Activated T-helper 1 cell treated with anti-CD3 and anti-CD28 coated beads, Interleukin-12 subunit alpha, Interleukin-12 subunit beta, Interleukin-2, Interleukin-4 antibody, amounts not matched to agents 30 ng/mL and 10 ng/mL and 1 ng/mL, durations not matched to agents 14 hours and 24 hours and 36 hours (primary cell): ENCODE data around the gene BEST1. TPM values are rescaled to one million over a fixed set of nuclear protein-coding genes. Genes with fewer than 3 reads are reported as not detected.

Experiments
- DNase-seq: peaks from one replicate; pipeline ENCODE4 v3.0.0; 2021; ENCODE audit warnings: low spot score
- H3K27ac Mint-ChIP-seq: one replicate; pipeline ENCODE4 v1.8.0; 2021; ENCODE audit warnings: mild to moderate bottlenecking, mixed read lengths
- H3K27me3 Mint-ChIP-seq: one replicate; pipeline ENCODE4 v1.8.0; 2022; ENCODE audit warnings: mild to moderate bottlenecking, moderate library complexity, mixed read lengths; ENCODE audit not compliant: insufficient read depth
- H3K36me3 Mint-ChIP-seq: one replicate; pipeline ENCODE4 v1.8.0; 2021; ENCODE audit warnings: low read depth, mixed read lengths
- H3K4me1 Mint-ChIP-seq: one replicate; pipeline ENCODE4 v1.8.0; 2021; ENCODE audit warnings: low read depth, mixed read lengths
- H3K4me3 Mint-ChIP-seq: one replicate; pipeline ENCODE4 v1.8.0; 2021; ENCODE audit warnings: mild to moderate bottlenecking, moderate library complexity, mixed read lengths
- H3K9me3 Mint-ChIP-seq: one replicate; pipeline ENCODE4 v1.8.0; 2021; ENCODE audit warnings: mixed read lengths
- intact Hi-C: fragments of 100-400 bp; cut with micrococcal nuclease; formaldehyde crosslinking; loops from one replicate; pipeline ENCODE4 v1.15.1; 2024
- total RNA-seq: library from RNA; stranded (reverse); gene quantifications from 2 replicates; pipeline ENCODE4 v1.2.3, GENCODE V29; 2022

The BEST1 gene
- total RNA-seq = 0.29 TPM in 1 of 2 replicates, not detected in the other

DNA sequence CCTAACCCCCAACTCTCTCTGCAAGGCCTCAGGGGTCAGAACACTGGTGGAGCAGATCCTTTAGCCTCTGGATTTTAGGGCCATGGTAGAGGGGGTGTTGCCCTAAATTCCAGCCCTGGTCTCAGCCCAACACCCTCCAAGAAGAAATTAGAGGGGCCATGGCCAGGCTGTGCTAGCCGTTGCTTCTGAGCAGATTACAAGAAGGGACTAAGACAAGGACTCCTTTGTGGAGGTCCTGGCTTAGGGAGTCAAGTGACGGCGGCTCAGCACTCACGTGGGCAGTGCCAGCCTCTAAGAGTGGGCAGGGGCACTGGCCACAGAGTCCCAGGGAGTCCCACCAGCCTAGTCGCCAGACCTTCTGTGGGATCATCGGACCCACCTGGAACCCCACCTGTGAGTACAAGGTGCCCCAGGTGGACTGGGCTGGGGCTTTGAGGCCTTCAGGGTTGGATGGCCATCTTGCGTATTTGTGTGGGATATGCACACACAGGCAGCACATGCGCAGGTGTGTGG lies at the start of gene BEST1:
BEST1 (plus strand) TSS at position 317 of the 513 bp plus-strand sequence. CDS start 1,456 bp downstream, outside the sequence.
- Mint-ChIP-seq H3K4me1 (no peaks in the 10 kb centered on the region), H3K27me3 (peaks cover 8% of the 10 kb centered on the region), H3K27ac (peak within 1 kb of the TSS; percentile 14), H3K4me3 (no peak within 1 kb of the TSS), H3K9me3 (no peaks in the 10 kb centered on the region), H3K36me3 (no peaks in the 10 kb centered on the region)
- intact Hi-C loops = loop anchor here (5.0 kb wide), 1 partner anchor 297 kb away; no protein-coding TSS in a partner anchor
- no peak for DNase-seq

DNA sequence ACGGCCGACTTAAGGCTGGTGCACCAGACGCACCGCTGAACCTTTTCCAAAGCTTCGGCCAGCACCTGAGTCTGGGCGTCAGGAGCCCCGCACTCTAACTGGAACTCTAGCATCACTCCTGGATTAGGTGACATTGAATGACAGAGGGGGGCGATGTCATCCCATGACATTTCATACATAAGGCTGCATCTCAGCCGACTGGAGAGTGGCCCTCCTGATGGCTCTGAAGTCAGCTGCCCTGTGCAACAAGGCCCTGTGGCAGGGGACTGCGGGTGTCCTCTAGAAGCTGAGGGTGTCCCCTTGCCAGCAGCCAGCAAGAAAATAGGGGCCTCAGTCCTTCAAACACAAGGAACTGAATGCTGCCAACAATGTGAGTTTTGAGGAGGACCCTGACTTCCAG lies 48.8 kb upstream of the BEST1 start:
- H3K27me3 Mint-ChIP-seq = peaks cover 4% of the 10 kb centered on the region
- no peaks in the 10 kb centered on the region for H3K36me3 Mint-ChIP-seq
- H3K27ac Mint-ChIP-seq = no peak overlapping the region
- no peaks in the 10 kb centered on the region for H3K9me3 Mint-ChIP-seq
- H3K4me1 Mint-ChIP-seq = peaks cover 5% of the 10 kb centered on the region
- no peak overlapping the region for H3K4me3 Mint-ChIP-seq
- DNase-seq = no peak
- intact Hi-C loops = no loop called here

GRCh38 chr11:61902313-61902712 lies 47.8 kb upstream of the BEST1 start:
- intact Hi-C loops = no loop called here

DNA sequence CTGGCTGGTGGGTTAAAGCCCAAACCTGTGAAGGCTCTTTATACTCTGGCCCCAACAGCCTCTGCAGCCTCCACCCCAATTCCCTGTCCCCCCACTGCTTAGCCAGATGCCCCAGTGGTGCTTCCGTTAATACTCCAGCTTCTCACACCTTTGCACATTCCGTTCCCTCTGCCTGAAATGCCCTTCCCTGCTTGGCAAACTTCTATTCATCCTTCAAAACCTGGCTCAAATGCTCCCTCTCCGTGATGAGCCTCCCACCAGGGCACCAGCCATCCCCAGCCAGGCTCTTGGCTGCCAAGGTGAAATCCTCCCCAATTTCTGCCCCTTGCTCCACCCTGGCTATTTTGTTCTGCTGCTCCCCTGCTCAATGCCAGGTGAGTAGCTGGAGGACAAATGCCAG lies 46.3 kb upstream of the BEST1 start:
- no peak overlapping the region for H3K4me3 Mint-ChIP-seq
- no peaks in the 10 kb centered on the region for H3K9me3 Mint-ChIP-seq
- no peaks in the 10 kb centered on the region for H3K36me3 Mint-ChIP-seq
- no peak overlapping the region for H3K27ac Mint-ChIP-seq
- peaks cover 5% of the 10 kb centered on the region for H3K4me1 Mint-ChIP-seq
- DNase-seq = no peak
- intact Hi-C loops = no loop called here
- peaks cover 4% of the 10 kb centered on the region for H3K27me3 Mint-ChIP-seq

More at GRCh38 chr11:61902313-61902712, 47.8 kb upstream of the BEST1 start:
- Mint-ChIP-seq H3K27ac (no peak overlapping the region), H3K4me1 (peaks cover 5% of the 10 kb centered on the region), H3K27me3 (peaks cover 4% of the 10 kb centered on the region), H3K4me3 (no peak overlapping the region), H3K36me3 (no peaks in the 10 kb centered on the region), H3K9me3 (no peaks in the 10 kb centered on the region)
- no peak for DNase-seq

- intact Hi-C loops = no loop called here
- no peak overlapping the region for H3K4me3 Mint-ChIP-seq
- no peak for DNase-seq
- H3K4me1 Mint-ChIP-seq = no peaks in the 10 kb centered on the region
- peaks cover 4% of the 10 kb centered on the region for H3K27me3 Mint-ChIP-seq
- H3K9me3 Mint-ChIP-seq = no peaks in the 10 kb centered on the region
- no peaks in the 10 kb centered on the region for H3K36me3 Mint-ChIP-seq
- no peak overlapping the region for H3K27ac Mint-ChIP-seq
Observed at GRCh38 chr11:61904539-61905048, 45.6 kb upstream of the BEST1 start.

GRCh38 chr11:61905067-61905696 lies 45.0 kb upstream of the BEST1 start:
- no peak for DNase-seq
- H3K27ac Mint-ChIP-seq = no peak overlapping the region
- intact Hi-C loops = no loop called here
- peaks cover 4% of the 10 kb centered on the region for H3K27me3 Mint-ChIP-seq
- no peaks in the 10 kb centered on the region for H3K9me3 Mint-ChIP-seq
- H3K4me3 Mint-ChIP-seq = no peak overlapping the region
- no peaks in the 10 kb centered on the region for H3K36me3 Mint-ChIP-seq
- no peaks in the 10 kb centered on the region for H3K4me1 Mint-ChIP-seq

DNA sequence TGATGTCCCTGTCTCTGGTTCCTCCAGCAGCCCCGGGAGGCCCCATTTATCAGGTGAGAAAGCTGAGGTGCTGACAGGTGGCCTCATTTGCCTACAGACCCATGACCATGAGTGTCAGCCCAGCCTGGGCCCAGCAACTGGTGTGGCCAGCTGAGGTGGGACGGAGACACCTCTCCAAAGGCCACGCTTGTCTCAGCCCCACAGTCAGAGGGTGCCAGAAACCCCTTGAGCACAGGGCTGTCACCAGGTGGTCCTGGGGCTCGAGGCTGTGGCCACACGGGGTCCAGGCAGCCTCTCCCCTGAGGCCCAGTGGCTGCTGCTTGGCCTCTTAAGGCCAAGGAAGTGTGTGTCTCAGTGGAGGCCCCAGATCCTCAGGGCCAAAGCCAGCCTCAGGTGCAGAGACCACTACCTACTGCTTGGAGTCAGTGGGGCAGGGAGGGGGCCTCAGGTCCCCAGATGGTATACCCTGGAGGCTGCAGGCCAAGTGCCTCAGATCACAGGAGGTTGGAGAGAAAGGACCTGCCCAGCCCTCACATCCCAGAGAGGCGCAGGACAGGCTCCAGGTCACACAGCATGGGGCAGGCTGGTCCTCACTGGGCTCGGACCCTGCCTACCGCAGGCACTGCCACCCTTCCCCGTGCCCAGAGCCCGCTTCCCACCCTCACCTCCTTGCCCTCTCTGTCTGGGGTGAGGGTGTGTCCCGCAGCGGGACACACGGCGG lies 44.2 kb upstream of the BEST1 start:
- Mint-ChIP-seq H3K27ac (no peak overlapping the region), H3K9me3 (no peaks in the 10 kb centered on the region), H3K4me3 (no peak overlapping the region), H3K4me1 (no peaks in the 10 kb centered on the region), H3K27me3 (peaks cover 4% of the 10 kb centered on the region), H3K36me3 (no peaks in the 10 kb centered on the region)
- intact Hi-C loops = no loop called here
- no peak for DNase-seq

- Mint-ChIP-seq H3K27ac (no peak overlapping the region), H3K27me3 (peaks cover 4% of the 10 kb centered on the region), H3K4me3 (no peak overlapping the region), H3K36me3 (no peaks in the 10 kb centered on the region), H3K9me3 (no peaks in the 10 kb centered on the region), H3K4me1 (no peaks in the 10 kb centered on the region)
- intact Hi-C loops = no loop called here
- no peak for DNase-seq
Observed at GRCh38 chr11:61906522-61906909, 43.6 kb upstream of the BEST1 start.

DNA sequence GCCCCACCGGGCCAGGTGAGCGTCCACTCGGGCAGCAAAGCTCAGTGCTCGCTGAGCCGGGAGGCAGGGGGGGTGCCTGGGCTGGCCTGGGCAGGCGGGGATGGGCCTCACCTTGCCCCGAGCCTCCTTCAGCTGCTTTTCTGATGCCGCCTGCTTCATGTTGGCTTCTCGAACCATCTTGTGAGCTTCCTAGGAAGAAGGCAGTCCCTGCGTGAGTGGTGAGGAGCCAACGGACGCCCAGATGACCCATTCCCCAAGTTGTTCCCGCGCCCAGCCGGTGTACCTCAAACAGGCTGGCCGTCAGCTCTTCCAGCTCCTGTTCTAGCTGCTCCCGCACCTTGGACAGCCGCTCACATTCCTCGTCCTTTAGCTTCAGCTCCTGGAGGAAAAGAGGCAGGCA lies 42.9 kb upstream of the BEST1 start:
- Mint-ChIP-seq H3K36me3 (no peaks in the 10 kb centered on the region), H3K27ac (no peak overlapping the region), H3K27me3 (peaks cover 4% of the 10 kb centered on the region), H3K9me3 (no peaks in the 10 kb centered on the region), H3K4me1 (no peaks in the 10 kb centered on the region), H3K4me3 (no peak overlapping the region)
- DNase-seq = no peak
- intact Hi-C loops = no loop called here

DNA sequence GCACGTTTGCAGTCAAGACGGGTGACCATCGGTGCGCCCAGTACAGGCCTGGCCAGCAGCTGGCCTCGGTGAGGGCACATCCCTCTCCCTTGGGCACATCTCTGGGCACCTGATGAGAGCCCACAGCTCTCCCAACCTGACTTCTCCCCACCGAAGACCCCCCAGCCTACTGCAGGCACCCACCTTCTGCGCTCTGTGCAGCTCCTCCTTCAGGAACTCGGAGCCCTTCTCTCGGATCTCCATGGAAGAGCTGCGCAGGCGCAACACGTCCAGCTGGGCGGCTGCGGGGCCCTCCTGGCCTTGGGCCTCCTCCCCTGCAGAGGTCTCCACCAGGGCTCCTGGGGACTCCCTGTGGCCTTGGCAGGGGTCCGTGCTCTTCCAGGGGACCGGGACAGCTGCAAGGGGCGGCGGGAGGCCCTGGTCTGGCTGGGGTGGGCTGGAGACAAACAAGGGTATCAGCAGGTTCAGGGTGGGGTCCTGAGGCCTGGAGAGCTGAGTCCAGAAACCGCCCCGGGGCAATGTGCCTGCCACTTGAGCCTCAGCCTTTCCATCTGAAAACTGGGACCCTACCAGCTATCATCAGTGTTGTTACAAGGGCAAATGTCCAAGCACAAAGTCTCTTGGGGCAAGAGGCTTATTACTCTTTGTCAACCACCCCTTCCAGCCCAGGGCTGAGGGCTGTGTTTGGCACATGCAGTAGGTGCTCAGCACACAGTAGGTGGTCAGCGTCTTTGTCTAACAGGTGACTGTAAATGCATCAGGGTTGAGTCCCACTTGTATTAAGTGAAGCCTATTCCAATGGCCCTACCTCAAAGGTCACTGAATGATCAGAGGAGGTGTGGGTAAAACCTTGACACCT lies 42.1 kb upstream of the BEST1 start:
- intact Hi-C loops = no loop called here
- no peak overlapping the region for H3K27ac Mint-ChIP-seq
- no peaks in the 10 kb centered on the region for H3K4me1 Mint-ChIP-seq
- no peak overlapping the region for H3K4me3 Mint-ChIP-seq
- no peak for DNase-seq
- peaks cover 4% of the 10 kb centered on the region for H3K27me3 Mint-ChIP-seq
- no peaks in the 10 kb centered on the region for H3K9me3 Mint-ChIP-seq
- no peaks in the 10 kb centered on the region for H3K36me3 Mint-ChIP-seq

- intact Hi-C loops = no loop called here
- Mint-ChIP-seq H3K4me1 (no peaks in the 10 kb centered on the region), H3K27ac (no peak overlapping the region), H3K4me3 (no peak overlapping the region), H3K27me3 (peaks cover 2% of the 10 kb centered on the region), H3K9me3 (no peaks in the 10 kb centered on the region), H3K36me3 (no peaks in the 10 kb centered on the region)
- DNase-seq = no peak
Observed at GRCh38 chr11:61908730-61909316, 41.3 kb upstream of the BEST1 start.
